RWPE1 (cell line): ENCODE data around the gene SYT1.

ENCODE experiments used
- CTCF ChIA-PET: fragments of 350-600 bp; sonication (Branson Sonifier 250); formaldehyde crosslinking; extraction: SDS; loops from one replicate; lab custom pipeline; 2021; lab: Yijun Ruan, JAX
- POLR2A ChIA-PET: fragments of 400-600 bp; formaldehyde crosslinking; extraction: SDS; loops from one replicate; lab custom pipeline; 2020; ENCODE audit warnings: antibody characterized with exemption; ENCODE audit not compliant: low non-redundant PET; lab: Yijun Ruan, JAX
- DNase-seq: peaks from one replicate; pipeline ENCODE4 v3.0.0; 2012; ENCODE audit warnings: low spot score
- H3K27ac ChIP-seq: fragments of 450-650 bp; 2 replicates; pipeline ENCODE4 v1.5.1; 2017
- CTCF ChIP-seq: fragments of 450-650 bp; conservative IDR thresholded peaks from 2 replicates; pipeline ENCODE4 v1.5.1; 2017; ENCODE audit warnings: low read depth, mild to moderate bottlenecking

SYT1 gene

GRCh38 chr12:79168687-79169086 lies 304.1 kb downstream of the SYT1 start:
- no peak for DNase-seq
- no peak for TF ChIP-seq CTCF
- ChIA-PET CTCF (interaction anchor here (0.6 kb wide), 2 partner anchors 10 to 505 kb away, joined by 3 read pairs; no protein-coding TSS in a partner anchor), POLR2A (no interaction called here)
- H3K27ac ChIP-seq: no peak overlapping the region

- peak; percentile 20 for DNase-seq
- POLR2A ChIA-PET: no interaction called here
- no peak overlapping the region for H3K27ac ChIP-seq
- CTCF ChIA-PET: interaction anchor here (0.6 to 1.2 kb wide), 7 partner anchors 9 to 1985 kb away, joined by 3 to 5 read pairs (median 4); no protein-coding TSS in a partner anchor
- peak; percentile 27; the same call in 1 of the 2 replicates for TF ChIP-seq CTCF
These were observed 310.1 kb downstream of the SYT1 start for GRCh38 chr12:79174626-79175025.

- CTCF ChIA-PET: interaction anchor here (0.7 to 1.4 kb wide), 2 partner anchors 9 to 11 kb away, joined by 3 to 5 read pairs; no protein-coding TSS in a partner anchor
- TF ChIP-seq CTCF: no peak
- H3K27ac ChIP-seq: no peak overlapping the region
- no peak for DNase-seq
- POLR2A ChIA-PET: interaction anchor here (0.7 kb wide), 1 partner anchor 12 kb away, joined by 4 read pairs; no protein-coding TSS in a partner anchor
These were observed 318.4 kb downstream of the SYT1 start for GRCh38 chr12:79183003-79183402.

- H3K27ac ChIP-seq: no peak overlapping the region
- ChIA-PET CTCF (interaction anchor here (0.7 to 1.4 kb wide), 2 partner anchors 10 to 863 kb away, joined by 4 to 5 read pairs; no protein-coding TSS in a partner anchor), POLR2A (no interaction called here)
- DNase-seq: no peak
- no peak for TF ChIP-seq CTCF
These were observed 319.4 kb downstream of the SYT1 start for GRCh38 chr12:79183926-79184325.

- ChIA-PET POLR2A (no interaction called here), CTCF (no interaction called here)
- TF ChIP-seq CTCF: no peak
These were observed 321.9 kb downstream of the SYT1 start for GRCh38 chr12:79186506-79186905.

GRCh38 chr12:79187032-79187431 lies 322.5 kb downstream of the SYT1 start:
- ChIA-PET POLR2A (no interaction called here), CTCF (no interaction called here)
- TF ChIP-seq CTCF: no peak
- no peak for DNase-seq
- H3K27ac ChIP-seq: no peak overlapping the region

More at GRCh38 chr12:79186506-79186905, 321.9 kb downstream of the SYT1 start:
- no peak for DNase-seq
- H3K27ac ChIP-seq: no peak overlapping the region
